Thymus (tissue), 14 donors: ENCODE data around the gene AQP4. TPM values are rescaled to one million over a fixed set of nuclear protein-coding genes. Genes with fewer than 3 reads are reported as not detected.

ENCODE experiments used
- DNase-seq, 9 donors: peaks; one replicate each; pipeline ENCODE4 v3.0.0-alpha.2; 2013; ENCODE audit warnings: low spot score in 9 of 9, low read depth in 6 of 9, missing footprints in 1 of 9
- H3K27ac ChIP-seq, 2 donors: one replicate each; pipeline ENCODE4 v1.5.1; 2013; ENCODE audit warnings: control low read depth in 1 of 2, low read depth in 1 of 2, low read length in 1 of 2, mild to moderate bottlenecking in 1 of 2, moderate library complexity in 1 of 2
- H3K27me3 ChIP-seq, 2 donors: one replicate each; pipeline ENCODE4 v1.5.1; 2013; ENCODE audit warnings: low read length in 1 of 2; ENCODE audit not compliant: control insufficient read depth in 2 of 2, insufficient read depth in 1 of 2
- H3K36me3 ChIP-seq, 2 donors: one replicate each; pipeline ENCODE4 v1.5.1; 2013; ENCODE audit warnings: low read length in 1 of 2, mild to moderate bottlenecking in 1 of 2, moderate library complexity in 1 of 2; ENCODE audit not compliant: control insufficient read depth in 2 of 2, insufficient read depth in 2 of 2
- H3K4me1 ChIP-seq, 2 donors: one replicate each; pipeline ENCODE4 v1.5.1; 2013; ENCODE audit warnings: low read length in 2 of 2; ENCODE audit not compliant: control insufficient read depth in 2 of 2, insufficient read depth in 2 of 2
- H3K4me3 ChIP-seq, 2 donors: one replicate each; pipeline ENCODE4 v1.5.1; 2013; ENCODE audit warnings: low read length in 2 of 2, control low read depth in 1 of 2, mild to moderate bottlenecking in 1 of 2
- H3K9me3 ChIP-seq, 2 donors: one replicate each; pipeline ENCODE4 v1.5.1; 2013; ENCODE audit warnings: low read length in 1 of 2, mild to moderate bottlenecking in 1 of 2; ENCODE audit not compliant: control insufficient read depth in 2 of 2, insufficient read depth in 1 of 2
- WGBS: extraction: QIAGEN DNeasy Blood & Tissue Kit; methylation state at CpG from one replicate; pipeline ENCODE4 v1.1.7; 2013; 5-methylcytosine and 5-hydroxymethylcytosine counted together
- long read RNA-seq, 10 donors: transcript quantifications; one replicate each; lab custom pipeline, GENCODE V29; 2026
- polyA plus RNA-seq: library from polyadenylated mRNA; stranded (reverse); fragments of 200-250 nt; gene quantifications from one replicate; pipeline ENCODE4 v1.2.3, GENCODE V29; 2013
- total RNA-seq: library from RNA; stranded (reverse); fragments of 120-200 nt; gene quantifications from one replicate; pipeline ENCODE4 v1.2.4, GENCODE V29; 2013
- donor health status: healthy.

AQP4 gene, protein sequence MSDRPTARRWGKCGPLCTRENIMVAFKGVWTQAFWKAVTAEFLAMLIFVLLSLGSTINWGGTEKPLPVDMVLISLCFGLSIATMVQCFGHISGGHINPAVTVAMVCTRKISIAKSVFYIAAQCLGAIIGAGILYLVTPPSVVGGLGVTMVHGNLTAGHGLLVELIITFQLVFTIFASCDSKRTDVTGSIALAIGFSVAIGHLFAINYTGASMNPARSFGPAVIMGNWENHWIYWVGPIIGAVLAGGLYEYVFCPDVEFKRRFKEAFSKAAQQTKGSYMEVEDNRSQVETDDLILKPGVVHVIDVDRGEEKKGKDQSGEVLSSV
- total RNA-seq (0.24 TPM), polyA plus RNA-seq (0.27 TPM)
- long read RNA-seq, donor 1, result 0 reads
- long read RNA-seq, donor 2, result 0 reads
- long read RNA-seq, donor 3, result 0 reads
- long read RNA-seq, donor 4, result 0 reads
- long read RNA-seq, donor 5, result 0 reads
- long read RNA-seq, donor 6, full-length matches to known transcripts, result 1 of 1 reads
- long read RNA-seq, donor 6, partial matches to known transcripts, result 0 of 1 reads
- long read RNA-seq, donor 6, other reads (novel, unspliced or antisense), result 0 of 1 reads
- long read RNA-seq, donor 7, result 0 reads
- long read RNA-seq, donor 8, result 0 reads
- long read RNA-seq, donor 9, result 0 reads
- long read RNA-seq, donor 10, result 0 reads

DNA sequence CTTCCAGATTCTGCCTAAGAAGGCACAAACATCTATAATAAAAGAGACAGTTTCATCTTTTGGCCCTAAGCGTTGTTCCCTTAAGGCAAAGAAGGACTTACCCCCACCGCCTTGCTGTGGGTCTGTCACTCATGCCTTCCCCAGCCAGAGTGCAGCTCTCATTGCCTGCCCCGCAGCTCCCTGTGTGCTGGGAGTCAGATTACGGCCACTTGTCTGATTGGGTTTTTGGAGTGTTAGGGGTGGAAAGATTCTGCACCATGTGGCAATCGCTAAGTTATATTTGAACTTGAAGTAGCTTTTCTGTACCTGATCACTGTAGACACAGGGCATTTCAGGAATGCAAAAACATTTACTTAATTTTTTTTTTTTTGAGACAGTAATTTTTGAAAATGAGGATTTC lies at the start of gene AQP4:
AQP4 (minus strand) TSS at position 151 of the 400 bp plus-strand sequence; CDS start at position 133, 18 bp downstream.
- no peak for DNase-seq
- peaks cover 7 to 42% of the 10 kb centered on the region in 2 donors for H3K27me3 ChIP-seq

DNA sequence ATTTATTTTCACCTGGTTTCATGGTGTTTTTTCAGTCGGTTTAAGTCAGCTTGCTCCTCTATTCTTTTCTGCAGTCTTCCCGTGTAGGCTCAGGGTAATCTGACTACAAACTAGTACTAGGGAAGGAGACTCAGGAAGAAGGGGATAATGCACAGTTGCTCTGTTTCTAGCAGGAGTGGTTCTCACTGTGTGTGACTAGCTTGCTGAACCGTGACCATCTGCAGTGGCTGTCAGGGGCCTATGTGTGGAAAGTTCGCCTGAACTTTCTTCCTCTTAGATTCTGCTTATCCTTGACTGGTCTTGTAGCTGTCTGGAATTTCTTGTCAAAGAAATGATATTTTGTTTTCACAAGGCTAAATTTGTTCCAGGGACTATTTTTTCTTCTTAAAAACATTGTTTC lies 46.3 kb upstream of the AQP4 start:
- Histone ChIP-seq H3K36me3 (no peaks in the 10 kb centered on the region), H3K4me1 (no peaks in the 10 kb centered on the region), H3K4me3 (no peak overlapping the region), H3K27me3 (no peaks in the 10 kb centered on the region), H3K27ac (no peak overlapping the region), H3K9me3 (no peaks in the 10 kb centered on the region)
- WGBS, result 81% methylated on average over 4 of the region's 4 CpGs
- DNase-seq, result no peak

More for the DNA sequence above, at the start of gene AQP4:
- no peak within 1 kb of the TSS for H3K4me3 ChIP-seq
- no peaks in the 10 kb centered on the region for H3K4me1 ChIP-seq
- no peaks in the 10 kb centered on the region for H3K9me3 ChIP-seq
- no peaks in the 10 kb centered on the region for H3K36me3 ChIP-seq
- H3K27ac ChIP-seq, result no peak within 1 kb of the TSS
- 83% methylated on average over 5 of the region's 5 CpGs for WGBS

DNA sequence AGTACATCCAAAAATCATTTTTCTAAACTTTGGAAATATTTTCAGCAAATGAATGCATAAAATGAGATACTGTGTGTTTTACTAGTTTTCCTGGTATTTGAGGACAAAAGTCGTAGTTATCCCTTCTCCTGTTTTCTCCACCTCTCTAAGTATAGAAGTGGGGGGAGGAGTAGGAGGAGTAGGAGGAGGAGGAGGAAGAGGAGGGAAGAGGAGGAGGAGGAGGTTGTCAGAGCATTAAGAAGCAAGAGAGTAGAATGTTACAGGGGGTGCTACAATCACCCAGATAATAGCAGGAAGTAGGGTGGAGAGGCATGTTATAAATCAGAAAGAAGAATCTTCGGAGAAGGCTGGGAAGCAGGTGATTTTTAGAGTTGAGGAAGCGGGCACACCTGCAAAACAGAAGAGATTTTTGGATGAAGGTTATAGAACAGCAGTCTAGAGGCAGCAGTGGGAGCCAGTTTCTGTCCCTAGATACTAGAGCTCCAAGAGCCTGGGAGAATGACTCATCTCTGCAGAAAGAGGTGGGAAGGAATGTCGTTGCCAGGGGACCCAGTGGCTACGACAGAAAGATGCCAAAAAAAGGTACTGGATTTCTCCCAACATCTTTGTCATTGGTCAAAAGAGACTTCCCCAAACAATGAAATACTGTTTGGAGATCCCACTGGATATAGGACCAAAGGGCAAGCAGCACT lies 44.2 kb upstream of the AQP4 start:
- H3K36me3 ChIP-seq, result no peaks in the 10 kb centered on the region
- no peaks in the 10 kb centered on the region for H3K27me3 ChIP-seq
- WGBS, result 80% methylated on average over 5 of the region's 5 CpGs
- no peak for DNase-seq
- H3K27ac ChIP-seq, result no peak overlapping the region
- H3K9me3 ChIP-seq, result no peaks in the 10 kb centered on the region
- no peak overlapping the region for H3K4me3 ChIP-seq
- no peaks in the 10 kb centered on the region for H3K4me1 ChIP-seq

DNA sequence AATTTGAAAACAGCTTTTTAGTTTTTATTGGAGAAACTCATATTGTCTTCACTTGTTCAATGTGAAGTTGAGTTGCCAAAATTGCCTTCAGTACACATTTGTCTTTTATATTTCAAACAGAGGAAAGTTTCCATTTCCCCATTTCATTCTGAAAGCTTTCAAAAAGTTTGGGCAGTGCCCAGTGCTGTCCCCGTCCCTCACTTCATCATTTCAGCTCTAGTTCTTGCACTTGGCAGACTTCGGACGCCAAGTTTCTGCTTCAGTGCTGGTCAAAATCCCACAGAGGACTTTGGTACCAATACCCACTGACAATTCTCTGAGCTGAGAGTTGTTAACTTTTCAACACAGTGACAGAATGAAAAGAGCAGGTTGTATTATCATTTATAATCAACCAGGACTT lies 43.4 kb upstream of the AQP4 start:
- Histone ChIP-seq H3K27ac (no peak overlapping the region), H3K4me3 (no peak overlapping the region), H3K4me1 (no peaks in the 10 kb centered on the region), H3K9me3 (no peaks in the 10 kb centered on the region), H3K36me3 (no peaks in the 10 kb centered on the region), H3K27me3 (no peaks in the 10 kb centered on the region)
- WGBS, result 63% methylated on average over 3 of the region's 3 CpGs
- no peak for DNase-seq

DNA sequence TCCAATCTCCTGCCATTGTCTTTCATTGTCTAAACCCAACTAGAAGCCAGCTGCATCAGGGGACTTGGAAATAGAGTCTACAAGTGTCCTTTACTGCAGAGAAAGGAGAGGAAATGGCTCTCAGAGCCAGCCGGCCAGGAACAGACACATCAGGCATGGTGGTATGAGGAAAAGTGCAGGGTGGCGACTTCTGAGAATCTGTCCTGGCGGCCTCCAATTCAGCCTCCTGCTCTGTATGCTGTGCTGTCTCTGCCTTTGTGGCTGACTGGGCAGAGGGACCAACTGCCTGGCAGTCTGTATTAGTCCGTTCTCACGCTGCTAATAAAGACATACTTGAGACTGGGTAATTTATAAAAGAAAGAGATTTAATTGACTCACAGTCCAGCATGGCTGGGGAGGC lies 36.8 kb upstream of the AQP4 start:
- Histone ChIP-seq H3K36me3 (no peaks in the 10 kb centered on the region), H3K27ac (no peak overlapping the region), H3K4me1 (no peaks in the 10 kb centered on the region), H3K4me3 (no peak overlapping the region), H3K27me3 (no peaks in the 10 kb centered on the region), H3K9me3 (peaks cover 0 to 10% of the 10 kb centered on the region in 2 donors)
- 96% methylated on average over 5 of the region's 5 CpGs for WGBS
- no peak for DNase-seq

DNA sequence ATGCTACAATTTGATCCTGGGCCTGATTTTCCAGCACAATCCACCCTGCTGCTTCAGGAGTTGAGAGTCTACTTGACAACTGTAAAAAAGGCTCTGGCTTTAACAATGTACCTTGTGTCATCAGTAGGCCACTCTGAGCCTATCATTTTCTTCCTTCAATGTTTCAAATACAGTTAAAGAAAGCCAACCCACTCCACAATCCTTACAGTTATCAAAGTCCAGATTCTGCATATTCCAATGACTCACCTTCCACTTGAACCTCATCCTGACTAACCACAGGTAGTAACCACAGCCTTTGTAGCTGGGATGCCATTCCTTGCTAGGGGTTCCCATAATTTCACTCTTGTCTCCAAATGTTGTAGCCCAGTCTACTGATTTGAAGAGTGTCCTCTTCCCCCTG lies 35.5 kb upstream of the AQP4 start:
- Histone ChIP-seq H3K9me3 (peaks cover 0 to 10% of the 10 kb centered on the region in 2 donors), H3K36me3 (no peaks in the 10 kb centered on the region), H3K4me3 (no peak overlapping the region), H3K4me1 (no peaks in the 10 kb centered on the region), H3K27ac (no peak overlapping the region), H3K27me3 (no peaks in the 10 kb centered on the region)
- no peak for DNase-seq

DNA sequence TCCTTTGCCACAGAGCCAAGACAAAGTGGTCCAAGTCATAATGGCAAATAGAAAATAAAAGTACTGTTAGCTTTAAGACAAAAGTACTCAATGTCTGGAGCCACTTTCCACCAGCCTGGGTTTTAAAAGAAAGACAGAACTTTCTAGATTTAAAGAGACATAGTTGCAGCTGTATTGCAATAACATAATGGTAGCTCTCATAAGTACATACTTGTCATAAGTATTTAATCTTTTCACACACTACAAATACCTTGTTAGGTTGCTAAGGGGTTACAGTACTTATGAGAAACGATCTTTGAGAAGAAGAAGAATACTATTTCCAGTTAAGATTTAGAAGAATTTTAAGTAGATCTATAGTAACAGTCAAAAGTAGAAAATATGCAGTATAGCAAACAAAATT lies 28.9 kb upstream of the AQP4 start:
- Histone ChIP-seq H3K4me3 (no peak overlapping the region), H3K27me3 (no peaks in the 10 kb centered on the region), H3K9me3 (no peaks in the 10 kb centered on the region), H3K27ac (no peak overlapping the region), H3K4me1 (no peaks in the 10 kb centered on the region), H3K36me3 (no peaks in the 10 kb centered on the region)
- DNase-seq, result no peak
- WGBS, result 77% methylated on average over 1 of the region's 1 CpG

DNA sequence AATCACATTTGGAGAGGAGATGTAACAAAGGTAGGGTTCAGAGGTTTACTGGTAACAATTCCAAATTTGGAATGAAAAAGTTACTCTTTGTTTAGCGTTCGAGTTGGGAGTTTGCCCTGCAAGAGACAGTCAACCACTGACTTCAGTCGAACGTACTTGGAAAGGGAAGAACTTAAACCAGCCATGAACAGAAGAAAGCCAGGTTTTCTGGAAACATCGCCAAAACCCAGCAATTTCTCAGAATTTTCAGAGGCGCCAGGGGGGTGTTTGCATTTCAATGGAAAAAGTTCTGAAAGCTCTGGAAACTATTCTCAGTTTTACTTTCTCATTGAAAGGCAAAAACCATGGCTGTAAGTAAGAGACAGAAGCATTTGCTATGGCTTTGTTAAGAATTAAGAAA lies 28.5 kb upstream of the AQP4 start:
- Histone ChIP-seq H3K4me3 (no peak overlapping the region), H3K27me3 (no peaks in the 10 kb centered on the region), H3K27ac (no peak overlapping the region), H3K9me3 (no peaks in the 10 kb centered on the region), H3K4me1 (no peaks in the 10 kb centered on the region), H3K36me3 (no peaks in the 10 kb centered on the region)
- WGBS, result 65% methylated on average over 6 of the region's 6 CpGs
- no peak for DNase-seq

DNA sequence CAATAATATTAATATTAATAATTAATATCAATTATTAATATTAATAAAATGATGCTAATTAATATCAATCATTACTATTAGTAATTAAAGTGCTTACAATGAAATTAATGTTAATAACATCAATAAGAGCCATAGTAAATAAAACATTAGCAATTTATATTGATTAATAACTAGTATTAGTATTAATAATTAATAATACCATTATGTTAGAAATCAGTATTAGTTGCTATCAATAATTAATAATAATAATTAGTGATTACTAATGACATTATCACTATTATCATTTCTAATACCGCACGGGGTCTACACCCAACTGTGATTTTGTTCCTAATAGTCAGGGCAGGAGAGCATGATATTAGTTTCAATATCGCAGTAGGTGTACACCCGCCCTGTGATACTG lies 22.8 kb upstream of the AQP4 start:
- WGBS, result 97% methylated on average over 4 of the region's 4 CpGs
- no peak overlapping the region for H3K4me3 ChIP-seq
- no peaks in the 10 kb centered on the region for H3K9me3 ChIP-seq
- no peaks in the 10 kb centered on the region for H3K27me3 ChIP-seq
- H3K36me3 ChIP-seq, result no peaks in the 10 kb centered on the region
- H3K4me1 ChIP-seq, result no peaks in the 10 kb centered on the region
- DNase-seq, result no peak
- no peak overlapping the region for H3K27ac ChIP-seq
